ENCODE results near the gene CASTOR1.

Gene CASTOR1

GRCh38 chr22:30284666-30285065 is 4.6 kb downstream of the CASTOR1 start:
- Histone ChIP-seq H3K9me3 (ENCODE audit: insufficient read depth, low read length) (no peaks in the 10 kb centered on the region), H3K9me2 (replicated peaks; ENCODE audit: insufficient read depth, low read length) (no peaks in the 10 kb centered on the region), H3K9ac (ENCODE audit: low read length) (no peak overlapping the region), H3K4me3 (ENCODE audit: insufficient read depth, low read length, poor library complexity, severe bottlenecking) (no peak overlapping the region), H3K79me2 (ENCODE audit: insufficient read depth, low read length) (no peaks in the 10 kb centered on the region), H3K4me2 (ENCODE audit: low read depth, low read length, poor library complexity, severe bottlenecking) (no peak overlapping the region), H3K36me3 (ENCODE audit: low read length) (no peaks in the 10 kb centered on the region), H3K27me3 (ENCODE audit: low read length) (no peaks in the 10 kb centered on the region), H3F3A (ENCODE audit: insufficient read depth) (peaks cover 1% of the 10 kb centered on the region; the same call in 1 of the 2 replicates), H3K27ac (ENCODE audit: low read depth, low read length) (no peak overlapping the region), H4K20me1 (ENCODE audit: low read depth, low read length) (no peaks in the 10 kb centered on the region), H2AFZ (ENCODE audit: low read depth, low read length, severe bottlenecking) (no peak overlapping the region)
- no peak for TF ChIP-seq CTCF (IDR thresholded peaks at IDR 0.05; ENCODE audit: insufficient read depth, low read length, poor library complexity, severe bottlenecking)
- TF ChIP-seq EZH2phosphoT487 (conservative IDR thresholded peaks at IDR 0.05; ENCODE audit: low read length): no peak

- H3K27me3 ChIP-seq (ENCODE audit: low read length): no peaks in the 10 kb centered on the region
- no peaks in the 10 kb centered on the region for H4K20me1 ChIP-seq (ENCODE audit: low read depth, low read length)
- H3K79me2 ChIP-seq (ENCODE audit: insufficient read depth, low read length): no peaks in the 10 kb centered on the region
- H3K9me3 ChIP-seq (ENCODE audit: insufficient read depth, low read length): no peaks in the 10 kb centered on the region
- H2AFZ ChIP-seq (ENCODE audit: low read depth, low read length, severe bottlenecking): no peak overlapping the region
- no peak for TF ChIP-seq CTCF (IDR thresholded peaks at IDR 0.05; ENCODE audit: insufficient read depth, low read length, poor library complexity, severe bottlenecking)
- no peak for TF ChIP-seq EZH2phosphoT487 (conservative IDR thresholded peaks at IDR 0.05; ENCODE audit: low read length)
- H3K36me3 ChIP-seq (ENCODE audit: low read length): no peaks in the 10 kb centered on the region
- no peak overlapping the region for H3K4me3 ChIP-seq (ENCODE audit: insufficient read depth, low read length, poor library complexity, severe bottlenecking)
- H3K4me2 ChIP-seq (ENCODE audit: low read depth, low read length, poor library complexity, severe bottlenecking): no peak overlapping the region
- no peak overlapping the region for H3K27ac ChIP-seq (ENCODE audit: low read depth, low read length)
- H3F3A ChIP-seq (ENCODE audit: insufficient read depth): no peaks in the 10 kb centered on the region
- no peaks in the 10 kb centered on the region for H3K9me2 ChIP-seq (replicated peaks; ENCODE audit: insufficient read depth, low read length)
- H3K9ac ChIP-seq (ENCODE audit: low read length): no peak overlapping the region
Observed at GRCh38 chr22:30284172-30284571, 5.1 kb downstream of the CASTOR1 start.

GRCh38 chr22:30283342-30283741 is 6.0 kb downstream of the CASTOR1 start:
- Histone ChIP-seq H3K4me2 (ENCODE audit: low read depth, low read length, poor library complexity, severe bottlenecking) (no peak overlapping the region), H3K9me3 (ENCODE audit: insufficient read depth, low read length) (no peaks in the 10 kb centered on the region), H2AFZ (ENCODE audit: low read depth, low read length, severe bottlenecking) (no peak overlapping the region), H3K36me3 (ENCODE audit: low read length) (no peaks in the 10 kb centered on the region), H3F3A (ENCODE audit: insufficient read depth) (no peaks in the 10 kb centered on the region), H3K9ac (ENCODE audit: low read length) (no peak overlapping the region), H3K27ac (ENCODE audit: low read depth, low read length) (no peak overlapping the region), H3K27me3 (ENCODE audit: low read length) (no peaks in the 10 kb centered on the region), H3K4me3 (ENCODE audit: insufficient read depth, low read length, poor library complexity, severe bottlenecking) (no peak overlapping the region), H3K9me2 (replicated peaks; ENCODE audit: insufficient read depth, low read length) (no peaks in the 10 kb centered on the region), H3K79me2 (ENCODE audit: insufficient read depth, low read length) (no peaks in the 10 kb centered on the region), H4K20me1 (ENCODE audit: low read depth, low read length) (no peaks in the 10 kb centered on the region)
- TF ChIP-seq CTCF (IDR thresholded peaks at IDR 0.05; ENCODE audit: insufficient read depth, low read length, poor library complexity, severe bottlenecking): no peak
- TF ChIP-seq EZH2phosphoT487 (conservative IDR thresholded peaks at IDR 0.05; ENCODE audit: low read length): no peak

Measured in SU-DHL-6 (cell line).